GM12878 (cell line): ENCODE results near the gene CRHR2. TPM values are rescaled to one million over a fixed set of nuclear protein-coding genes. Genes with fewer than 3 reads are reported as not detected.

Experiments used
- ATAC-seq: fragments of 200-7000 bp; cut with Tn5 transposase; 3 replicates; pipeline ENCODE4 v1.9.1; 2020; ENCODE audit warnings: mild to moderate bottlenecking, moderate library complexity
- BruUV-seq: library from RNA; stranded (reverse); fragments of 400-500 nt; replicated peaks from 2 replicates; lab custom pipeline; 2021; lab: Mats Ljungman, UMichigan
- CTCF ChIA-PET: fragments of 300-600 bp; sonication (Branson Sonifier 250); formaldehyde crosslinking; extraction: SDS; loops from one replicate; lab custom pipeline; 2021; ENCODE audit warnings: inconsistent platforms; lab: Yijun Ruan, JAX
- POLR2A ChIA-PET: fragments of 350-600 bp; formaldehyde crosslinking; extraction: SDS; loops from one replicate; lab custom pipeline; 2021; ENCODE audit warnings: inconsistent platforms; lab: Charles Lee
- RAD21 ChIA-PET: fragments of 300-600 bp; sonication (Branson Sonifier 250); formaldehyde crosslinking; loops from one replicate; lab custom pipeline; 2023; ENCODE audit warnings: antibody characterized with exemption; ENCODE audit not compliant: unreplicated experiment; lab: Charles Lee
- SMC1A ChIA-PET: fragments of 300-600 bp; sonication (Branson Sonifier 250); formaldehyde crosslinking; loops from one replicate; lab custom pipeline; 2023; ENCODE audit not compliant: unreplicated experiment, uncharacterized antibody; lab: Charles Lee
- DNase-seq: peaks from one replicate; pipeline ENCODE4 v3.0.0-alpha.2; 2011; ENCODE audit warnings: low read depth, low spot score
- FAIRE-seq: peaks from 3 replicates; lab custom pipeline; 2011; peaks lifted over from hg19 to GRCh38; lab: Jason Lieb, UNC
- H2AFZ ChIP-seq: 2 replicates; pipeline ENCODE4 v1.6.0; 2011; ENCODE audit warnings: low read depth, low read length, control low read depth; ENCODE audit not compliant: control insufficient read depth
- H3K27ac ChIP-seq: 2 replicates; pipeline ENCODE4 v1.5.1; 2011; ENCODE audit warnings: control low read depth; ENCODE audit not compliant: control insufficient read depth, insufficient read depth
- H3K27me3 ChIP-seq, 2 experiments: replicated peaks in 1 of 2; 2 replicates each; pipeline versions ENCODE4 v1.6.0 to v1.6.1; 2011; ENCODE audit warnings: low read length in 1 of 2; ENCODE audit not compliant: control insufficient read depth in 2 of 2, insufficient read depth in 2 of 2
- H3K36me3 ChIP-seq, 2 experiments: 2 replicates each; pipeline ENCODE4 v1.5.1; 2011; ENCODE audit warnings: low read length in 1 of 2; ENCODE audit not compliant: control insufficient read depth in 2 of 2, insufficient read depth in 2 of 2
- H3K4me1 ChIP-seq: 2 replicates; pipeline ENCODE4 v1.6.1; 2011; ENCODE audit warnings: mild to moderate bottlenecking, low read length, moderate library complexity, mixed read lengths; ENCODE audit not compliant: control insufficient read depth, insufficient read depth
- H3K4me2 ChIP-seq: 2 replicates; pipeline ENCODE4 v1.6.0; 2011; ENCODE audit warnings: control low read depth; ENCODE audit not compliant: control insufficient read depth, insufficient read depth
- H3K4me3 ChIP-seq: fragments of 200-600 bp; sonication (generic); 2 replicates; pipeline ENCODE4 v1.5.1; 2016
- H3K79me2 ChIP-seq: 2 replicates; pipeline ENCODE4 v1.6.0; 2011; ENCODE audit warnings: low read length; ENCODE audit not compliant: control insufficient read depth, insufficient read depth
- H3K9ac ChIP-seq: 2 replicates; pipeline ENCODE4 v1.8.0; 2011; ENCODE audit warnings: low read length, control low read depth, mixed read lengths; ENCODE audit not compliant: control insufficient read depth, insufficient read depth
- H3K9me3 ChIP-seq: replicated peaks from 3 replicates; pipeline ENCODE4 v1.5.1; 2011; ENCODE audit warnings: mild to moderate bottlenecking, low read length; ENCODE audit not compliant: control insufficient read depth, insufficient read depth
- H4K20me1 ChIP-seq: 2 replicates; pipeline ENCODE4 v1.6.0; 2011; ENCODE audit not compliant: control insufficient read depth, insufficient read depth
- CBFB ChIP-seq: IDR thresholded peaks from 2 replicates; pipeline ENCODE4 v1.6.1; 2016; ENCODE audit warnings: antibody characterized with exemption, low read depth
- DPF2 ChIP-seq: fragments of 450-650 bp; IDR thresholded peaks from 2 replicates; pipeline ENCODE4 v1.6.1; 2017; ENCODE audit warnings: mild to moderate bottlenecking
- ZNF207 ChIP-seq: fragments of 450-650 bp; IDR thresholded peaks from 2 replicates; pipeline ENCODE4 v1.6.1; 2014; ENCODE audit warnings: antibody characterized with exemption, mild to moderate bottlenecking, borderline replicate concordance
- WGBS: methylation state at CpG from one replicate; pipeline ENCODE4 v1.1.6; 2016; ENCODE audit warnings: low lambda C conversion rate; ENCODE audit not compliant: insufficient replicate concordance, insufficient coverage; ENCODE audit errors: missing lambda C conversion rate; 5-methylcytosine and 5-hydroxymethylcytosine counted together
- in situ Hi-C: fragments of 300-500 bp; cut with MboI; formaldehyde crosslinking; loops from 9 replicates; pipeline ENCODE4 v1.14.3; 2018; ENCODE audit warnings: mixed read lengths
- intact Hi-C: fragments of 100-400 bp; cut with micrococcal nuclease; formaldehyde crosslinking; loops from one replicate; pipeline ENCODE4 v1.14.2; 2022; ENCODE audit not compliant: unreplicated experiment
- polyA plus RNA-seq, 11 experiments: library from polyadenylated mRNA; depleted of rRNA in 4 of 11; unstranded in 6 of 11; stranded (reverse) in 5 of 11; fragments of >200 nt; fragmentation: Nextera tagmentation in 4 of 11; fragmentation: Illumina TruSeq in 1 of 11; extraction: Ambion mirVana in 4 of 11; extraction: Trizol in 1 of 11; gene quantifications; 1 replicate in 1 of 11; 2 replicates in 10 of 11; pipeline versions ENCODE4 v1.2.1 to v1.2.3, GENCODE V29; 2011 to 2016; ENCODE audit warnings: inconsistent platforms in 2 of 11, missing spikeins in 2 of 11, low read depth in 1 of 11
- total RNA-seq, 4 experiments: library from RNA; depleted of rRNA in 3 of 4; stranded (reverse); fragments of >200 nt in 3 of 4; fragmentation: Illumina TruSeq in 1 of 4; extraction: Trizol in 1 of 4; gene quantifications; 2 replicates each; pipeline versions ENCODE4 v1.2.1 to v1.2.3, GENCODE V29; 2013 to 2021

CRHR2 gene
- total and polyA plus RNA-seq, 10 of the 15 experiments (the other 5 are each of a cell fraction or from before 2014, with no cell fraction given) = not detected

GRCh38 chr7:30700941-30701340, 18.7 kb upstream of the CRHR2 start:
- Histone ChIP-seq H3K36me3 (no peaks in the 10 kb centered on the region), H3K4me1 (no peaks in the 10 kb centered on the region), H3K27me3 (peaks cover 0 to 3% of the 10 kb centered on the region in 2 experiments; a peak in 1 of 4 replicates), H3K9ac (no peak overlapping the region), H2AFZ (no peak overlapping the region), H3K4me3 (no peak overlapping the region), H3K9me3 (no peaks in the 10 kb centered on the region), H3K79me2 (no peaks in the 10 kb centered on the region), H3K27ac (no peak overlapping the region), H4K20me1 (no peaks in the 10 kb centered on the region), H3K4me2 (no peak overlapping the region)
- ChIA-PET SMC1A (no interaction called here), CTCF (interaction anchor here (1.1 to 2.1 kb wide), 2 partner anchors 37 to 39 kb away, joined by 4 to 7 read pairs; no protein-coding TSS in a partner anchor), RAD21 (no interaction called here), POLR2A (no interaction called here)
- DNase-seq (no peak), FAIRE-seq (no peak), ATAC-seq (no peak)
- 29% methylated on average over 3 of the region's 3 CpGs for WGBS
- no TSS peak for BruUV-seq
- no peak for TF ChIP-seq ZNF207
- intact Hi-C loops (no loop called here), in situ Hi-C loops (no loop called here)

GRCh38 chr7:30699706-30700495, 17.6 kb upstream of the CRHR2 start:
- FAIRE-seq (no peak), DNase-seq (no peak), ATAC-seq (no peak)
- Histone ChIP-seq H3K4me3 (no peak overlapping the region), H3K4me1 (no peaks in the 10 kb centered on the region), H3K27me3 (peaks cover 0 to 3% of the 10 kb centered on the region in 2 experiments; a peak in 1 of 4 replicates), H2AFZ (no peak overlapping the region), H3K36me3 (no peaks in the 10 kb centered on the region), H3K4me2 (no peak overlapping the region), H3K9ac (no peak overlapping the region), H3K79me2 (no peaks in the 10 kb centered on the region), H3K27ac (no peak overlapping the region), H3K9me3 (no peaks in the 10 kb centered on the region), H4K20me1 (no peaks in the 10 kb centered on the region)
- WGBS = 15% methylated on average over 17 of the region's 17 CpGs
- SMC1A ChIA-PET = no interaction called here
- TF ChIP-seq CBFB (no peak), DPF2 (no peak)
- in situ Hi-C loops (no loop called here), intact Hi-C loops (no loop called here)
- POLR2A ChIA-PET = no interaction called here
- CTCF ChIA-PET = interaction anchor here (2.1 kb wide), 1 partner anchor 38 kb away, joined by 7 read pairs; no protein-coding TSS in a partner anchor
- no TSS peak for BruUV-seq
- RAD21 ChIA-PET = no interaction called here
